H1 (cell line): Measurements from ENCODE around the gene KRT17. TPM values are rescaled to one million over a fixed set of nuclear protein-coding genes. Genes with fewer than 3 reads are reported as not detected.

Experiments used
- CTCF ChIA-PET: fragments of 300-600 bp; sonication (Branson Sonifier 250); formaldehyde crosslinking; loops from one replicate; lab custom pipeline; 2021; ENCODE audit not compliant: partially characterized antibody; lab: Charles Lee
- POLR2A ChIA-PET: fragments of 300-600 bp; sonication (Branson Sonifier 250); formaldehyde crosslinking; loops from one replicate; lab custom pipeline; 2021; ENCODE audit warnings: inconsistent platforms; ENCODE audit not compliant: partially characterized antibody; lab: Charles Lee
- DNase-seq, 2 experiments: peaks; one replicate each; pipeline versions ENCODE4 v3.0.0 to v3.0.0-alpha.2; 2010 to 2022; ENCODE audit warnings: low spot score in 2 of 2, low read depth in 1 of 2, mixed read lengths in 1 of 2
- FAIRE-seq: peaks from 2 replicates; lab custom pipeline; 2011; peaks lifted over from hg19 to GRCh38; lab: Jason Lieb, UNC
- H2AFZ ChIP-seq: 2 replicates; pipeline ENCODE4 v1.8.1; 2012; ENCODE audit warnings: low read length, inconsistent platforms
- H2AK5ac ChIP-seq: 2 replicates; pipeline ENCODE4 v1.6.1; 2013; ENCODE audit warnings: low read depth, low read length
- H2BK120ac ChIP-seq: replicated peaks from 2 replicates; pipeline ENCODE3; 2013; ENCODE audit warnings: low read depth, low read length, inconsistent platforms
- H2BK12ac ChIP-seq: 2 replicates; pipeline ENCODE4 v1.6.1; 2013; ENCODE audit warnings: low read depth, low read length
- H2BK15ac ChIP-seq: 2 replicates; pipeline ENCODE4 v1.6.1; 2013; ENCODE audit warnings: low read length
- H2BK20ac ChIP-seq: 2 replicates; pipeline ENCODE4 v1.6.1; 2013; ENCODE audit warnings: low read length
- H2BK5ac ChIP-seq: 2 replicates; pipeline ENCODE4 v1.6.1; 2013; ENCODE audit warnings: low read depth, low read length
- H3K14ac ChIP-seq: 2 replicates; pipeline ENCODE4 v1.6.1; 2013; ENCODE audit warnings: inconsistent platforms; ENCODE audit not compliant: insufficient read length
- H3K18ac ChIP-seq: 2 replicates; pipeline ENCODE4 v1.6.1; 2013; ENCODE audit warnings: low read length; ENCODE audit errors: extremely low read depth
- H3K23ac ChIP-seq: 2 replicates; pipeline ENCODE4 v1.6.1; 2013; ENCODE audit warnings: inconsistent platforms; ENCODE audit not compliant: insufficient read length
- H3K23me2 ChIP-seq: 2 replicates; pipeline ENCODE4 v1.6.1; 2013; ENCODE audit warnings: low read depth, low read length
- H3K27ac ChIP-seq: 2 replicates; pipeline ENCODE4 v1.6.1; 2011; ENCODE audit warnings: low read depth, low read length, inconsistent platforms
- H3K27me3 ChIP-seq, 4 experiments: replicated peaks in 1 of 4; 1 replicate in 1 of 4; 2 replicates in 3 of 4; pipeline versions ENCODE4 v1.6.1 to v1.8.1; 2011 to 2013; ENCODE audit warnings: low read length in 3 of 4, mild to moderate bottlenecking in 3 of 4, inconsistent platforms in 2 of 4, mixed read lengths in 2 of 4, moderate library complexity in 1 of 4; ENCODE audit not compliant: control insufficient read depth in 3 of 4, insufficient read depth in 3 of 4; ENCODE audit errors: extremely low read depth in 1 of 4
- H3K36me3 ChIP-seq, 4 experiments: 2 replicates each; pipeline versions ENCODE4 v1.6.1 to v1.8.1; 2011 to 2013; ENCODE audit warnings: mild to moderate bottlenecking in 4 of 4, low read length in 3 of 4, moderate library complexity in 2 of 4, control low read depth in 1 of 4, inconsistent platforms in 1 of 4; ENCODE audit not compliant: insufficient read depth in 4 of 4, control insufficient read depth in 2 of 4
- H3K4ac ChIP-seq: replicated peaks from 2 replicates; pipeline ENCODE3; 2013; ENCODE audit warnings: low read length, low read depth, mixed read lengths, inconsistent platforms; ENCODE audit not compliant: insufficient read length
- H3K4me1 ChIP-seq, 4 experiments: replicated peaks in 1 of 4; 1 replicate in 1 of 4; 2 replicates in 3 of 4; pipeline versions ENCODE4 v1.6.1 to v1.8.1; 2011 to 2013; ENCODE audit warnings: low read length in 3 of 4, inconsistent platforms in 2 of 4, mixed read lengths in 1 of 4; ENCODE audit not compliant: insufficient read depth in 4 of 4, control insufficient read depth in 3 of 4
- H3K4me2 ChIP-seq, 2 experiments: 2 replicates each; pipeline versions ENCODE4 v1.6.1 to v1.8.1; 2011 to 2013; ENCODE audit warnings: low read depth in 2 of 2, low read length in 2 of 2, control low read depth in 1 of 2, inconsistent platforms in 1 of 2, mild to moderate bottlenecking in 1 of 2; ENCODE audit not compliant: insufficient read depth in 1 of 2
- H3K4me3 ChIP-seq, 4 experiments: fragments of 200-600, 300-600 bp in 1 of 4; sonication (generic), shearing (Covaris generic), sonication (Bioruptor Twin) in 1 of 4; 2 replicates each; pipeline versions ENCODE4 v1.5.1 to v1.8.1; 2011 to 2016; ENCODE audit warnings: low read length in 4 of 4, low read depth in 3 of 4, control low read depth in 2 of 4, inconsistent platforms in 2 of 4, mild to moderate bottlenecking in 2 of 4, mixed read lengths in 1 of 4, moderate library complexity in 1 of 4; ENCODE audit not compliant: insufficient read depth in 2 of 4; ENCODE audit errors: extremely low read depth in 1 of 4
- H3K56ac ChIP-seq: replicated peaks from 2 replicates; pipeline ENCODE3; 2013; ENCODE audit warnings: low read depth, mild to moderate bottlenecking, mixed read lengths, low read length, inconsistent platforms; ENCODE audit not compliant: insufficient read length
- H3K79me1 ChIP-seq: 2 replicates; pipeline ENCODE4 v1.6.1; 2013; ENCODE audit warnings: low read depth, low read length, control low read depth
- H3K79me2 ChIP-seq, 2 experiments: 2 replicates each; pipeline versions ENCODE4 v1.6.1 to v1.8.1; 2012 to 2013; ENCODE audit warnings: low read length in 2 of 2, mild to moderate bottlenecking in 2 of 2, inconsistent platforms in 1 of 2; ENCODE audit not compliant: insufficient read depth in 2 of 2, control insufficient read depth in 1 of 2
- H3K9ac ChIP-seq, 4 experiments: replicated peaks in 1 of 4; 1 replicate in 1 of 4; 2 replicates in 3 of 4; pipeline versions ENCODE4 v1.6.1 to v1.8.1; 2011 to 2013; ENCODE audit warnings: low read depth in 3 of 4, low read length in 3 of 4, control low read depth in 2 of 4, mild to moderate bottlenecking in 2 of 4, moderate library complexity in 2 of 4, inconsistent platforms in 1 of 4; ENCODE audit errors: extremely low read depth in 1 of 4
- H3K9me3 ChIP-seq, 2 experiments: 2 replicates each; pipeline versions ENCODE4 v1.6.1 to v1.8.1; 2012 to 2013; ENCODE audit warnings: mild to moderate bottlenecking in 2 of 2, moderate library complexity in 2 of 2, control low read depth in 1 of 2, inconsistent platforms in 1 of 2, low read depth in 1 of 2, low read length in 1 of 2, mixed read lengths in 1 of 2; ENCODE audit not compliant: insufficient read depth in 2 of 2
- H4K20me1 ChIP-seq, 2 experiments: replicated peaks in 1 of 2; 2 replicates each; pipeline versions ENCODE3 to v1.8.1; 2011 to 2013; ENCODE audit warnings: inconsistent platforms in 2 of 2, low read length in 2 of 2, mild to moderate bottlenecking in 1 of 2; ENCODE audit not compliant: insufficient read depth in 2 of 2, control insufficient read depth in 1 of 2
- H4K5ac ChIP-seq: 2 replicates; pipeline ENCODE4 v1.6.1; 2013; ENCODE audit warnings: low read length, low read depth, mixed read lengths, inconsistent platforms; ENCODE audit not compliant: insufficient read length
- H4K8ac ChIP-seq: 2 replicates; pipeline ENCODE4 v1.8.0; 2013; ENCODE audit warnings: mild to moderate bottlenecking, moderate library complexity, low read length, inconsistent platforms; ENCODE audit not compliant: insufficient read depth; ENCODE audit errors: extremely low read depth
- H4K91ac ChIP-seq: replicated peaks from 2 replicates; pipeline ENCODE3; 2013; ENCODE audit warnings: low read length, mixed read lengths, inconsistent platforms; ENCODE audit not compliant: insufficient read length
- ATF2 ChIP-seq: IDR thresholded peaks from 2 replicates; pipeline ENCODE4 v1.6.1; 2012; ENCODE audit warnings: low read length, inconsistent platforms
- ATF3 ChIP-seq: IDR thresholded peaks from 2 replicates; pipeline ENCODE4 v1.6.1; 2011; ENCODE audit warnings: low read depth, mild to moderate bottlenecking, low read length; ENCODE audit not compliant: insufficient read depth
- CHD2 ChIP-seq: IDR thresholded peaks from 2 replicates; pipeline ENCODE4 v1.6.1; 2012; ENCODE audit warnings: low read length, improper control_type of control experiment
- CREB1 ChIP-seq: IDR thresholded peaks from 2 replicates; pipeline ENCODE4 v1.6.1; 2012; ENCODE audit warnings: inconsistent platforms
- RFX5 ChIP-seq: IDR thresholded peaks from 2 replicates; pipeline ENCODE4 v1.6.1; 2011; ENCODE audit warnings: low read depth, low read length, improper control_type of control experiment, borderline replicate concordance
- SIRT6 ChIP-seq: IDR thresholded peaks from one replicate; pipeline ENCODE4 v1.7.1; 2012; ENCODE audit warnings: low read length, inconsistent platforms
- SIX5 ChIP-seq: IDR thresholded peaks from 2 replicates; pipeline ENCODE4 v1.6.1; 2011; ENCODE audit warnings: mild to moderate bottlenecking, low read depth, low read length
- SP2 ChIP-seq: IDR thresholded peaks from 2 replicates; pipeline ENCODE4 v1.6.1; 2012; ENCODE audit warnings: mild to moderate bottlenecking, low read length, inconsistent platforms
- SP4 ChIP-seq: IDR thresholded peaks from 2 replicates; pipeline ENCODE4 v1.6.1; 2012; ENCODE audit warnings: low read length, inconsistent platforms
- TAF1 ChIP-seq: IDR thresholded peaks from 2 replicates; pipeline ENCODE4 v1.6.1; 2011; ENCODE audit warnings: mild to moderate bottlenecking, low read depth, low read length
- TEAD4 ChIP-seq: IDR thresholded peaks from 2 replicates; pipeline ENCODE4 v1.6.1; 2012; ENCODE audit warnings: low read depth, low read length, inconsistent platforms, mixed read lengths
- YY1 ChIP-seq: IDR thresholded peaks from 2 replicates; pipeline ENCODE4 v1.6.1; 2011; ENCODE audit warnings: low read depth, mild to moderate bottlenecking, low read length
- WGBS, 2 experiments: shearing (Covaris generic) in 1 of 2; methylation state at CpG; one replicate each; pipeline versions ENCODE4 v1.1.6 to v1.1.7; 2013 to 2015; ENCODE audit warnings: low lambda C conversion rate in 2 of 2, mixed read lengths in 2 of 2, inconsistent platforms in 1 of 2, low coverage in 1 of 2, missing lambda C conversion rate in 1 of 2; ENCODE audit not compliant: insufficient replicate concordance in 2 of 2, insufficient coverage in 1 of 2, insufficient read length in 1 of 2; ENCODE audit errors: extremely low coverage in 1 of 2, missing lambda C conversion rate in 1 of 2; 5-methylcytosine and 5-hydroxymethylcytosine counted together
- polyA plus RNA-seq, 7 experiments: library from polyadenylated mRNA; depleted of rRNA in 3 of 7; stranded (reverse) in 5 of 7; unstranded in 2 of 7; fragments of >200 nt in 5 of 7; fragments of 200-250 nt in 2 of 7; gene quantifications; 1 replicate in 5 of 7; 2 replicates in 1 of 7; 4 replicates in 1 of 7; pipeline versions ENCODE4 v1.2.1 to v1.2.3, GENCODE V29; 2011 to 2013; ENCODE audit warnings: missing spikeins in 2 of 7, mixed read lengths in 2 of 7
- total RNA-seq: library from RNA; stranded (reverse); fragmentation: NEBNext Ultra II Directional; extraction: Animal tissue kit (Norgen Biotek cat#: 25700); gene quantifications from 2 replicates; pipeline ENCODE4 v1.2.1, GENCODE V29; 2021

The KRT17 gene
- total and polyA plus RNA-seq, 2 of the 8 experiments (the other 6 are each of a cell fraction or from before 2014, with no cell fraction given), result 0.50 to 0.95 TPM

- H4K8ac ChIP-seq, result no peak overlapping the region
- H3K18ac ChIP-seq, result no peak overlapping the region
- H4K91ac ChIP-seq, result no peak overlapping the region
- no peaks in the 10 kb centered on the region for H3K36me3 ChIP-seq
- no peak overlapping the region for H3K4me3 ChIP-seq
- H3K79me1 ChIP-seq, result no peaks in the 10 kb centered on the region
- 91% methylated on average over 1 of the region's 1 CpG; no CpG with 5 or more reads in 1 of the 2 experiments for WGBS, 2 experiments
- H3K27me3 ChIP-seq, result peaks cover 0 to 2% (median 0%) of the 10 kb centered on the region in 4 experiments; a peak in 1 of 7 replicates
- no peak overlapping the region for H3K27ac ChIP-seq
- CTCF ChIA-PET, result interaction anchor here (1.0 to 5.4 kb wide), 10 partner anchors 9 to 85 kb away, joined by 3 to 46 read pairs (median 10); partner anchors contain the start of gene KRT9
- H3K14ac ChIP-seq, result no peak overlapping the region
- POLR2A ChIA-PET, result interaction anchor here (0.9 to 1.7 kb wide), 3 partner anchors 31 to 107 kb away, joined by 3 to 5 read pairs (median 3); no protein-coding TSS in a partner anchor
- no peak overlapping the region for H2BK20ac ChIP-seq
- no peak overlapping the region for H3K4ac ChIP-seq
- H4K5ac ChIP-seq, result no peak overlapping the region
- no peak overlapping the region for H3K56ac ChIP-seq
- no peak overlapping the region for H3K9ac ChIP-seq
- no peaks in the 10 kb centered on the region for H3K79me2 ChIP-seq
- H2BK12ac ChIP-seq, result no peak overlapping the region
- H3K23ac ChIP-seq, result no peak overlapping the region
- DNase-seq (no peak), FAIRE-seq (no peak)
- no peak overlapping the region for H2AFZ ChIP-seq
- H4K20me1 ChIP-seq, result no peaks in the 10 kb centered on the region
- no peak overlapping the region for H2BK5ac ChIP-seq
- no peak overlapping the region; the same call in 1 of the 2 replicates for H2BK15ac ChIP-seq
- no peak overlapping the region for H2BK120ac ChIP-seq
- H3K9me3 ChIP-seq, result no peaks in the 10 kb centered on the region
- no peak overlapping the region for H3K4me2 ChIP-seq
- H2AK5ac ChIP-seq, result no peak overlapping the region
- H3K4me1 ChIP-seq, result peaks cover 0 to 4% (median 2%) of the 10 kb centered on the region in 4 experiments; a peak in 3 of 7 replicates
- H3K23me2 ChIP-seq, result no peaks in the 10 kb centered on the region
- TF ChIP-seq SP2 (no peak), ATF3 (no peak), YY1 (no peak), TAF1 (no peak), CHD2 (no peak), SP4 (no peak), SIX5 (no peak), ATF2 (no peak), TEAD4 (no peak), RFX5 (no peak), CREB1 (no peak), SIRT6 (no peak)
These were observed 43.5 kb downstream of the KRT17 start for GRCh38 chr17:41580687-41581365.
